Choroid plexus epithelial cell (primary cell): ENCODE data around the gene PBX1.

Experiments
- DNase-seq: peaks from one replicate; pipeline ENCODE4 v3.0.0-alpha.2; 2010; ENCODE audit warnings: low read depth
- H3K4me3 ChIP-seq: 2 replicates; pipeline ENCODE4 v1.5.1; 2011; ENCODE audit warnings: low read depth, mild to moderate bottlenecking, control low read depth, low read length, moderate library complexity
- CTCF ChIP-seq: conservative IDR thresholded peaks from 2 replicates; pipeline ENCODE4 v1.5.1; 2011; ENCODE audit warnings: low read depth, mild to moderate bottlenecking, control low read depth, inconsistent platforms, low read length, moderate library complexity

The PBX1 gene

GRCh38 chr1:164614316-164614715 is 55.3 kb downstream of the PBX1 start:
- no peak for TF ChIP-seq CTCF
- no peak for DNase-seq

GRCh38 chr1:164617377-164618201 is 58.6 kb downstream of the PBX1 start:
- TF ChIP-seq CTCF, result peak; percentile 78
- no peak overlapping the region for H3K4me3 ChIP-seq
- DNase-seq, result peak; percentile 53

More at GRCh38 chr1:164614316-164614715, 55.3 kb downstream of the PBX1 start:
- H3K4me3 ChIP-seq, result no peak overlapping the region

- H3K4me3 ChIP-seq, result no peak overlapping the region
- no peak for TF ChIP-seq CTCF
Measured at GRCh38 chr1:164618202-164618564, 59.2 kb downstream of the PBX1 start.

GRCh38 chr1:164619006-164619784 is 60.2 kb downstream of the PBX1 start:
- no peak for DNase-seq
- no peak for TF ChIP-seq CTCF

More at GRCh38 chr1:164618202-164618564, 59.2 kb downstream of the PBX1 start:
- DNase-seq, result no peak

GRCh38 chr1:164622068-164622845 is 63.3 kb downstream of the PBX1 start:
- H3K4me3 ChIP-seq, result no peak overlapping the region
- no peak for TF ChIP-seq CTCF
- DNase-seq, result no peak

More at GRCh38 chr1:164619006-164619784, 60.2 kb downstream of the PBX1 start:
- no peak overlapping the region for H3K4me3 ChIP-seq

GRCh38 chr1:164623805-164624204 is 64.8 kb downstream of the PBX1 start:
- H3K4me3 ChIP-seq, result no peak overlapping the region
- TF ChIP-seq CTCF, result no peak
- DNase-seq, result no peak
